Measurements from ENCODE around the gene TENM3. TPM values are rescaled to one million over a fixed set of nuclear protein-coding genes. Genes with fewer than 3 reads are reported as not detected.

Gene TENM3
- total and polyA plus RNA-seq, 9 donors = 11.0 to 32.9 (median 23.2) TPM

DNA sequence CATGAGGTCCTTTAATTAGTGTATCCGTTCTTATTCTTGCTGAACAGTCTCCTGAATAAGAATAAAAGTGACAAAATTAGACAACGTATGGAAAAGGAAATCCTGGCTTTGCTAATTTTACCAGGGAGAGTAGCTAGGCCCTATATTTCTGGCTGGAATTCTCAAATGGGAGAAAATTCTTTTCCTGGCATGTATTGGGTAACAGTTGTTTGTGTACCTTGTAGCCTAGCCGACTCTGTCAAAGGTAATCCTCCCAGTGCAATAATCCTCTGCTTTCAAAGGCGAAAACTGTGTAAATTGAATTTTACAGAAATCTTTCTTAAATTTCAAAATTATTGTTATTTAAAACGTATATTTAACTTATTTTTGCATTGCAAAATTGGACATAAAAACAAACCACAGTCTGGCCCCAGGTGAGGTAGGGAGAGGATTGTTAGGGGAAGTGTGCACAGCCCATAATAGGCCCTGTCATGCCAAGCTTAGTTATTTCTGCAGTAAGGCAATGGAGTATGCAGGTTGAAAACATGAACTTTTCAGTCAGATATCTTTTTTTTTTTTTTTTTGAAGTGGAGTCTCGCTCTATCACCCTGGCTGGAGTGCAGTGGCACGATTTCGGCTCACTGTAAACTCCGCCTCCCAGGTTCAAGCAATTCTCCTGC, 18.9 kb upstream of the TENM3 start:
- Histone ChIP-seq H3K36me3 (ENCODE audit: control insufficient read depth, insufficient read depth, low read length) (no peaks in the 10 kb centered on the region), H3K27ac (ENCODE audit: low read length) (no peak overlapping the region), H3K9me3 (replicated peaks; ENCODE audit: control insufficient read depth, low read depth, low read length) (no peaks in the 10 kb centered on the region), H3K4me3 (ENCODE audit: low read length) (no peak overlapping the region), H3K27me3 (ENCODE audit: control insufficient read depth, insufficient read depth, low read length) (no peaks in the 10 kb centered on the region), H3K4me1 (ENCODE audit: control insufficient read depth, insufficient read depth, low read length) (no peaks in the 10 kb centered on the region)
- no peak for DNase-seq
- WGBS (ENCODE audit: insufficient coverage) = 84% methylated on average over 5 of the region's 9 CpGs

DNA sequence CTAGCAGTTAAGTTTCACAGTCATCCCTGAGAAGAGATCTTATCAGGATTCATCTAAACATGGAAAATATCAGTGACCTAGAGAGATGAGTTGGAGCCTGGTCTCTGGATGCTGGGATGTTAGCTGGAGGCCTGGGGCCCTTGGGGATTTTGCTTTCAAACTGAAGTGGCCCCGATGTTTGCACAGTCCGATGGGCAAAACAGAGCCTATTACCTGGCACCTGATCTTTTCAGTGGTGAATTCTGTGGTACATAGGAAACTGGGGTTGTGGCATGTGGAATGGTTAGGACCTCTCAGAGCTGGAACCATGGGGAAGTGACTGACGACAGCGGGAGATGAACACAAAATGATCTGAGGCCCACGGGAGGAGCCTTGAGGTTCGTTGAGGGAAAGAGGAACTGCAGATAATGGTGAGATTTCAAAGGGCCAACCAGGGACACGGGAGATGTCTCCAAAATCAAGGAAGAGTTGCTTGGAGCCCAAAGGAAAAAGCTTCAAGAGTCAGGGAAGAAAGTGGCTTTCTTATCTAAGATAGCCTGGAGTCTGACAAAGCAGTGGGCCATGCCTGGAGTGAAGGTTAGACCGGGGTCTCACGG, 17.8 kb upstream of the TENM3 start:
- Histone ChIP-seq H3K9me3 (replicated peaks; ENCODE audit: control insufficient read depth, low read depth, low read length) (no peaks in the 10 kb centered on the region), H3K4me1 (ENCODE audit: control insufficient read depth, insufficient read depth, low read length) (no peaks in the 10 kb centered on the region), H3K27me3 (ENCODE audit: control insufficient read depth, insufficient read depth, low read length) (no peaks in the 10 kb centered on the region), H3K36me3 (ENCODE audit: control insufficient read depth, insufficient read depth, low read length) (no peaks in the 10 kb centered on the region), H3K4me3 (ENCODE audit: low read length) (no peak overlapping the region), H3K27ac (ENCODE audit: low read length) (no peak overlapping the region)
- no peak for DNase-seq
- WGBS (ENCODE audit: insufficient coverage) = 89% methylated on average over 7 of the region's 9 CpGs

DNA sequence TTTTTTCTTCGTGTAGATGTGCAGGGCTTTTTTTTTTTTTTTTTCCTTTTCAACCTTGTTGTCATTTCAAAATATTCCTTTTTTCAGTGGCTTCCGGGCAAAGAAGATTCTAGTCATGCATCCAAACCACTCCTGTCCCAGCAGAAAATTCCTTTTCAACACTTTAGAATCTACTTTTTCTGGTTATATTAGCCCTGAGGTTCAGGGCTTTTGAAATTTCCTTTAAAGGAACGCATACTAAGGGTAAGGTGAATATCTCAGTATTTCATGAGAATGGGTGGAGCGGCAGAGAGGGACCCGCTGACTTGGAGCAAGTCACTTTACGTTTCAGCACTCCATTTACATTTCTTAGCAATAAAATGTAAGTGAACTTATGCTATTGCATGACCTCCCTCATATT, 15.6 kb upstream of the TENM3 start:
- H3K4me1 ChIP-seq (ENCODE audit: control insufficient read depth, insufficient read depth, low read length) = peaks cover 5% of the 10 kb centered on the region
- H3K4me3 ChIP-seq (ENCODE audit: low read length) = no peak overlapping the region
- no peak for DNase-seq
- H3K36me3 ChIP-seq (ENCODE audit: control insufficient read depth, insufficient read depth, low read length) = no peaks in the 10 kb centered on the region
- no peaks in the 10 kb centered on the region for H3K27me3 ChIP-seq (ENCODE audit: control insufficient read depth, insufficient read depth, low read length)
- WGBS (ENCODE audit: insufficient coverage) = no CpG with 5 or more reads among the region's 6 CpGs
- H3K9me3 ChIP-seq (replicated peaks; ENCODE audit: control insufficient read depth, low read depth, low read length) = no peaks in the 10 kb centered on the region
- no peak overlapping the region for H3K27ac ChIP-seq (ENCODE audit: low read length)

DNA sequence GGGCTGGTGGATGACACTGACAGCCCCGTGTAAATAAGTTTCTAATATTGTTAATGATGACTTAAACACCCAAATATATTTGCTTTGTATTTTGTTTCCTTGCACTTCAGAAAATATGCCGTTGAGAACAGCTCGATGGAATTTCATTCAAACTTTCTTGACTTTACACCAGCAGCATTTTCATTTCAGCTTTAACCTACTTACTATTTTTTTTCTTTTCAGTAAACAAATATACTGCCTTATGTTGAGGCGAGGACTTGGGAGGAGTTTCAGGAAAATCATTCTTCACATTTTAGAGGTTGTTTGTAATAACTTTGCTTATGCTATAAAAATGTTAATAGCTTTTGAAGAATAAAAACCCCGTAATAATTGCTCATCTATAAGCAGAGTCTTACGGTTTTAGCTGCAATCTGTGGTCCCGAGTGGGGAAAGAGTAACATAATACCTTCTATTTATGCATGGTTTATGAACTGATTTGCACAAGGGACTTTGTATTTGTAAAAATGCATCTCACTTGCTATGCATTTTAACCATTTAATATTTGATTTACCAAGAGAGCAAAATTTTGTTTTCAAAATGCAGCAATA, 14.1 kb upstream of the TENM3 start:
- H3K36me3 ChIP-seq (ENCODE audit: control insufficient read depth, insufficient read depth, low read length) = no peaks in the 10 kb centered on the region
- no CpG with 5 or more reads among the region's 7 CpGs for WGBS (ENCODE audit: insufficient coverage)
- no peak overlapping the region for H3K27ac ChIP-seq (ENCODE audit: low read length)
- H3K4me1 ChIP-seq (ENCODE audit: control insufficient read depth, insufficient read depth, low read length) = peaks cover 14% of the 10 kb centered on the region
- no peaks in the 10 kb centered on the region for H3K27me3 ChIP-seq (ENCODE audit: control insufficient read depth, insufficient read depth, low read length)
- no peak for DNase-seq
- H3K4me3 ChIP-seq (ENCODE audit: low read length) = no peak overlapping the region
- H3K9me3 ChIP-seq (replicated peaks; ENCODE audit: control insufficient read depth, low read depth, low read length) = no peaks in the 10 kb centered on the region

DNA sequence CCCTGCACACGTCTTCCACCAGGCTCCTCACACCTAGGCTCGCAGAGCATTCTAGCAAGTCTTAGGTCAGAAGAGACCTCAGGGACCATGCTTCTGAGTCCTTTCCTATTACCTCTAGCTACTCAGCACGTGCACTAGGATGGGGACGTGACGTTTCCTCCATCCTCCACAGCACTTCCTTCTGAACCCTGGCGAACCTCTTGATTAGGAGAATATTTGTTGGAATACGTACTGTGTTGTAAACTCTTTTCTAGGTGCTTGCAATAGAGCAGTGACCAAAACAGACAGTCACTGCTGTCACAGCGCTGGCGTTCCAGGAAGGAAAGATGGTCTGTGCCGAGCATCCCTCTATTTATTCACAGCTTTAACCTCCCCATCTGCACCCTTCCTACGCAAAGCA, 12.9 kb upstream of the TENM3 start:
- H3K4me1 ChIP-seq (ENCODE audit: control insufficient read depth, insufficient read depth, low read length) = peaks cover 19% of the 10 kb centered on the region
- H3K9me3 ChIP-seq (replicated peaks; ENCODE audit: control insufficient read depth, low read depth, low read length) = no peaks in the 10 kb centered on the region
- H3K27me3 ChIP-seq (ENCODE audit: control insufficient read depth, insufficient read depth, low read length) = no peaks in the 10 kb centered on the region
- no peak for DNase-seq
- H3K36me3 ChIP-seq (ENCODE audit: control insufficient read depth, insufficient read depth, low read length) = no peaks in the 10 kb centered on the region
- no peak overlapping the region for H3K4me3 ChIP-seq (ENCODE audit: low read length)
- WGBS (ENCODE audit: insufficient coverage) = 85% methylated on average over 4 of the region's 11 CpGs
- no peak overlapping the region for H3K27ac ChIP-seq (ENCODE audit: low read length)

DNA sequence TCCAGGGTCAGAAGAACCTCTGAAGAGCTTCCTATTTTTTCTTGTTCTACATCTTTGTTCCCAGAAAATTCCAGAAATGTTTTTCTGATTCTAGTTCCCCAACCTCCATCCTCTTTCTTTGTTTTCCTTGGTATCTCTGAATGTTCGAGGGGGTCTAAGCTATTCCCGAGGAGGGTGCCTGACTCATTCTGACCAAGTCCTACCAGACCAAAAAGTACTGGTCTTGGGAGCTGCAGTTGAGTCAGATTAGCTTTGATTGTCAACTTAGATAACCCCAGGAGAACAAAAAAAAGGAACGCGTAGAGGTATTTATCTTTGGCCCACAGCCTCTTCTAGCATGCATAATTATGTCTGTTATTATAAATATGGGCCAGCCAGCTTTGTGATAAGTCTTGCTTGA, 12.1 kb upstream of the TENM3 start:
- H3K4me1 ChIP-seq (ENCODE audit: control insufficient read depth, insufficient read depth, low read length) = peaks cover 24% of the 10 kb centered on the region
- no CpG with 5 or more reads among the region's 4 CpGs for WGBS (ENCODE audit: insufficient coverage)

DNA sequence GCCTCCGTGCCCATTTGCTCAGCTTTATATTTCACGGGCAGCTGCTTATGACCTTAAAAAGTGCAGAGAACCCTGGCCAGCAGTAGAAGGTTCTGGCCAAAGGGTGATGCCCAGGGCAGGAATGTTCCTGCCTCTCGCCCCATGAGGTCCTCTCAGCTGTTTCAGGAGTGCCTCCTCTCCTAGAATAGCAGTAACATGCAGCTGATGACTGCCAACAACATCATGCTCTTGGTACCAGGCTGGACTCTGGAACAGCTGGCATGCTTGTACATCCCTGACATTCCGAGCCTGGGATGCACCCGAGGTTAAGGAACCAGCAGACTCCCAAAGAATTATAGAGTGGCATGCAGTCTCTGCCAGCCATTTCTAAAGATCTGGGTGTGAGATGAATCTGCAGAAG, 11.7 kb upstream of the TENM3 start:
- WGBS (ENCODE audit: insufficient coverage) = 76% methylated on average over 2 of the region's 5 CpGs
- Histone ChIP-seq H3K4me1 (ENCODE audit: control insufficient read depth, insufficient read depth, low read length) (peaks cover 24% of the 10 kb centered on the region), H3K36me3 (ENCODE audit: control insufficient read depth, insufficient read depth, low read length) (no peaks in the 10 kb centered on the region), H3K27me3 (ENCODE audit: control insufficient read depth, insufficient read depth, low read length) (no peaks in the 10 kb centered on the region), H3K9me3 (replicated peaks; ENCODE audit: control insufficient read depth, low read depth, low read length) (no peaks in the 10 kb centered on the region), H3K27ac (ENCODE audit: low read length) (peak overlapping the region; percentile 25), H3K4me3 (ENCODE audit: low read length) (no peak overlapping the region)
- DNase-seq = peak; percentile 69

More for the DNA sequence above, 12.1 kb upstream of the TENM3 start:
- Histone ChIP-seq H3K9me3 (replicated peaks; ENCODE audit: control insufficient read depth, low read depth, low read length) (no peaks in the 10 kb centered on the region), H3K27ac (ENCODE audit: low read length) (peak overlapping the region; percentile 25), H3K36me3 (ENCODE audit: control insufficient read depth, insufficient read depth, low read length) (no peaks in the 10 kb centered on the region), H3K4me3 (ENCODE audit: low read length) (no peak overlapping the region), H3K27me3 (ENCODE audit: control insufficient read depth, insufficient read depth, low read length) (no peaks in the 10 kb centered on the region)
- no peak for DNase-seq

DNA sequence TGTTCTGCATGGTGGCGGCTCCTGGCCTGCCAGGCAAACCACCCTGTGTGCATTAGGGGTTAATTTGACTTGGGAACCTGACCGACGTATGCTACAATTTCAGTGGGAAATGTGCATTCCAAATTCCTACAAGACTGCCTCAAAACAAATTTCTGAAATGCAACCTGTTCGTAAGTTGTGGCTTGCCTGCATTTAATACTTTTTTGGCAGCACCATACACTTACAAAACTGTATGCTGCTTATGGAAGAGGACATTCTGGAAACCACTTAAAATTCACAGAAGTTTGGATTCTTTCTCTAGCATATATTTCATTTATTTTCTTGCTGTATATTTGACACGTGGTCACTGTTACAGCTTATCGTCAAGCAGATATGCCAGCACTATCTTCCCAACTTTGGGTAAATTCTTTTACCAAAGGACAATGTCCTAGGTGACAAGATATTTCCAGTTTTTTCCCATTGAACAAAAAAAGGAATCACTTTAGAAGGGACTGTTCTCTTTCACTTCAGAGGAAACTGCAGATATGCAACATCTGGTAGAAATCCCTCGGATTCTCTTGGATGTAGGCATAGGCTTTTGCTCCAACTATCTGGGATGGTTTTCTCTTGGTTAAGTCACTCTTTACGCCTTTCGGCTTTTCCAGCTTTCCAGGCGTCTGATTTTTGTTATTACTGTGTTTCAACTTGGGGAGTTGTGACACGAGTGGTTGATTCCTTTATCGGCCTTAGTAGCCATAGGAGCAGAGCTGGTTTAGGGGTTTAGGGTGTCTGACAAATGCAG, 9.7 kb upstream of the TENM3 start:
- WGBS (ENCODE audit: insufficient coverage) = 41% methylated on average over 5 of the region's 12 CpGs
- Histone ChIP-seq H3K4me3 (ENCODE audit: low read length) (no peak overlapping the region), H3K27ac (ENCODE audit: low read length) (peak overlapping the region; percentile 30), H3K9me3 (replicated peaks; ENCODE audit: control insufficient read depth, low read depth, low read length) (no peaks in the 10 kb centered on the region), H3K27me3 (ENCODE audit: control insufficient read depth, insufficient read depth, low read length) (no peaks in the 10 kb centered on the region), H3K4me1 (ENCODE audit: control insufficient read depth, insufficient read depth, low read length) (peaks cover 24% of the 10 kb centered on the region), H3K36me3 (ENCODE audit: control insufficient read depth, insufficient read depth, low read length) (no peaks in the 10 kb centered on the region)
- DNase-seq = peak; percentile 62

DNA sequence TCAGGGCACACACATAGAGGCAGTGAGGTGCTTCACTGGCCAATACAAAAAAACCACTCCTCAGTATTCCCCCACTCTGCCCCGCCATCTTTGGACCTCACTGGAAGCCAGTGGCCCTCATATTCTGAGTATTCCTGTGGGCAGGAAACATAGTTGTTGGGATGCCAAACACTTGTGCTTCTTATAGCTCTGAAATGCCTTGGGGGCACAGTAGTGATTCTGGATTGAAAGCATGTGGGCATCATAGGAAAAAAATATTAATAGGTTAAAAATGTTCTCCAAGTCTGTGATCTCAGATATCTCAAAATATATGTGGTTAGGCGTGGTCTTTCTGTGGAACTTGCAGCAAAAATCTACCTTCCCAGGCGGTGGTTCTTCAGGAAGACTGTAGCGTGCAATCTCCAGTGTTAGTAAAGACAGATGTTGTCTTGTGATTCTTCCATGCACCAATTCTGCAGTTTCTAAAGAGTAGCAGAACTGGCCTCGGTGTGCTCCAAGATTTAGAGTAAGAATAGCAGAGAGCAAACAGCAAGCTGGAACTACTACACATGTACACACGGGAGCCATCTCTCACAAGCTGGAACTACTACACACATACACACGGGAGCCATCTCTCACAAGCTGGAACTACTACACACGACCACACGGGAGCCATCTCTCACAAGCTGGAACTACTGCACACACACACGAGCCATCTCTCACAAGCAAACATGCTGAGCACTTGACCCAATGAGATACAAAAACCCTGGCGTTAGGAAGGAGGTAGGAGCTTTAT, 8.0 kb upstream of the TENM3 start:
- peak; percentile 74 for DNase-seq
- no peaks in the 10 kb centered on the region for H3K36me3 ChIP-seq (ENCODE audit: control insufficient read depth, insufficient read depth, low read length)
- 30% methylated on average over 4 of the region's 11 CpGs for WGBS (ENCODE audit: insufficient coverage)
- H3K9me3 ChIP-seq (replicated peaks; ENCODE audit: control insufficient read depth, low read depth, low read length) = no peaks in the 10 kb centered on the region
- H3K4me3 ChIP-seq (ENCODE audit: low read length) = no peak overlapping the region
- peaks cover 24% of the 10 kb centered on the region for H3K4me1 ChIP-seq (ENCODE audit: control insufficient read depth, insufficient read depth, low read length)
- no peaks in the 10 kb centered on the region for H3K27me3 ChIP-seq (ENCODE audit: control insufficient read depth, insufficient read depth, low read length)
- no peak overlapping the region for H3K27ac ChIP-seq (ENCODE audit: low read length)

All from muscle of leg (tissue), 11 donors.